22Rv1 (cell line): ENCODE data around the gene ZNF101.
"Not testable (repeated sequence)": the region's sequence is repeated elsewhere in the genome, so short reads cannot be mapped to it uniquely, and the experiment has no call there.

Experiments
- H3K27ac ChIP-seq: fragments of 450-650 bp; 2 replicates; pipeline ENCODE4 v1.5.1; 2017
- CTCF ChIP-seq: fragments of 450-650 bp; IDR thresholded peaks from 2 replicates; pipeline ENCODE4 v1.5.1; 2017; ENCODE audit warnings: mild to moderate bottlenecking
- ZFX ChIP-seq: fragments of 450-650 bp; IDR thresholded peaks from 2 replicates; pipeline ENCODE4 v1.6.1; 2017; ENCODE audit warnings: antibody characterized with exemption, borderline replicate concordance

The ZNF101 gene

GRCh38 chr19:19662344-19662743, 6.3 kb upstream of the ZNF101 start:
- peak overlapping the region; percentile 84 for H3K27ac ChIP-seq
- TF ChIP-seq CTCF (no peak), ZFX (no peak)

GRCh38 chr19:19662871-19663255, 5.8 kb upstream of the ZNF101 start:
- no peak for TF ChIP-seq CTCF
- H3K27ac ChIP-seq = peak overlapping the region; percentile 84

GRCh38 chr19:19663256-19664120, 5.2 kb upstream of the ZNF101 start, which contains the start of gene ATP13A1:
Gene ATP13A1 (minus strand): TSS chr19:19663676. CDS start chr19:19663666, 10 bp downstream.
- TF ChIP-seq CTCF (peak; percentile 50), ZFX (no peak)
- peak within 1 kb of the TSS; percentile 84 for H3K27ac ChIP-seq

GRCh38 chr19:19665420-19665948, 3.2 kb upstream of the ZNF101 start:
- not testable (repeated sequence) for H3K27ac ChIP-seq

- TF ChIP-seq ZFX (no peak), CTCF (no peak)
- H3K27ac ChIP-seq = no peak overlapping the region
These were observed 1.5 kb downstream of the ZNF101 start for GRCh38 chr19:19670070-19670551.

- no peak for TF ChIP-seq CTCF
- TF ChIP-seq ZFX = no peak
- no peak overlapping the region for H3K27ac ChIP-seq
These were observed 4.2 kb downstream of the ZNF101 start for GRCh38 chr19:19672816-19673215.

GRCh38 chr19:19674315-19674714, 5.7 kb downstream of the ZNF101 start:
- TF ChIP-seq ZFX (no peak), CTCF (no peak)
- no peak overlapping the region for H3K27ac ChIP-seq
